Tibial artery (tissue), 4 donors: ENCODE data around the gene CEACAM5.

Experiments used
- DNase-seq, 2 donors: peaks; one replicate each; pipeline ENCODE4 v3.0.0-alpha.2; 2019
- H3K27ac ChIP-seq, 2 donors: fragments of 200-600 bp; sonication (generic) in 1 of 2; 1 replicate in 1 of 2; 2 replicates in 1 of 2; pipeline ENCODE4 v1.5.1; 2018 to 2019; ENCODE audit warnings: mild to moderate bottlenecking in 1 of 2
- H3K27me3 ChIP-seq, 2 donors: fragments of 200-600 bp; sonication (generic) in 1 of 2; one replicate each; pipeline versions ENCODE4 v1.5.1 to v1.6.0; 2016 to 2019
- H3K36me3 ChIP-seq, 3 donors: fragments of 200-600 bp; sonication (generic) in 2 of 3; one replicate each; pipeline ENCODE4 v1.5.1; 2016 to 2019; ENCODE audit warnings: mild to moderate bottlenecking in 2 of 3
- H3K4me1 ChIP-seq, 4 donors: fragments of 200-600 bp; sonication (generic) in 2 of 4; 1 replicate in 3 of 4; 2 replicates in 1 of 4; pipeline ENCODE4 v1.5.1; 2016 to 2019
- H3K4me3 ChIP-seq, 2 donors: fragments of 200-600 bp; sonication (generic) in 1 of 2; 1 replicate in 1 of 2; 2 replicates in 1 of 2; pipeline ENCODE4 v1.5.1; 2018 to 2019; ENCODE audit warnings: mild to moderate bottlenecking in 2 of 2
- H3K9me3 ChIP-seq, 3 donors: fragments of 200-600 bp; sonication (generic) in 1 of 3; one replicate each; pipeline ENCODE4 v1.5.1; 2016 to 2019
- CTCF ChIP-seq, 2 experiments: fragments of 200-600 bp in 1 of 2; fragments of 450-650 bp in 1 of 2; IDR thresholded peaks; one replicate each; pipeline ENCODE4 v1.5.1; 2017 to 2019; ENCODE audit warnings: antibody characterized with exemption in 2 of 2, mild to moderate bottlenecking in 1 of 2, moderate library complexity in 1 of 2
- intact Hi-C: fragments of 100-400 bp; cut with DNase I; formaldehyde crosslinking; loops from one replicate; pipeline ENCODE4 v1.15.0; 2023; ENCODE audit warnings: low total_unique reads

Gene CEACAM5

GRCh38 chr19:41774515-41774980 is 66.1 kb downstream of the CEACAM5 start:
- Histone ChIP-seq H3K4me3 (no peak overlapping the region), H3K4me1 (no peaks in the 10 kb centered on the region), H3K27me3 (no peaks in the 10 kb centered on the region), H3K9me3 (no peaks in the 10 kb centered on the region), H3K36me3 (no peaks in the 10 kb centered on the region), H3K27ac (no peak overlapping the region)
- intact Hi-C loops, result no loop called here
- no peak for TF ChIP-seq CTCF (IDR thresholded peaks at IDR 0.05)
- no peak for DNase-seq

DNA sequence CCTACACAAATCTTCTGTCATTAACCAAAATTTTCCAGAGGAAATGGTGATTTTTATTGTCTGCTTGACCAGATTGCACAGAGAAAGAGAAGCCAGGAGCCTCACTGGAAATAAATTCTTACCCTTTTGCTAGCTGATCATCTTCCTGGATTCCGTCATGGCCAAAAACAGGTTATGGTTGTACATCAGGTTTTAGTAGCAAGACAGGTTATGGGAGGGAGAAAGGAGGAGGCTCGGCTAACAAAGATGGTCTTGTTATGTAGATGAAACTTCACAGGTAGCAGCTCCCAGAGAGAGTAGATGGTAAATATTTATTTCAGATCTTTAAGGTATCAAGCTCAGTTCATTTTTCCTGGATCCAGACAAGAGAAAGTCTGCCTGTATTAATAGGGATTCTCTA is 68.3 kb downstream of the CEACAM5 start:
- DNase-seq, result no peak
- H3K27ac ChIP-seq, result no peak overlapping the region
- no peaks in the 10 kb centered on the region for H3K27me3 ChIP-seq
- intact Hi-C loops, result no loop called here
- no peaks in the 10 kb centered on the region for H3K36me3 ChIP-seq
- H3K4me1 ChIP-seq, result no peaks in the 10 kb centered on the region
- no peaks in the 10 kb centered on the region for H3K9me3 ChIP-seq
- no peak overlapping the region for H3K4me3 ChIP-seq
- no peak for TF ChIP-seq CTCF (IDR thresholded peaks at IDR 0.05)
